Muscle of back (tissue), 11 donors: Measurements from ENCODE around the gene TLE2. TPM values are rescaled to one million over a fixed set of nuclear protein-coding genes. Genes with fewer than 3 reads are reported as not detected.
"Not testable (repeated sequence)": the region's sequence is repeated elsewhere in the genome, so short reads cannot be mapped to it uniquely, and the experiment has no call there.

ENCODE experiments used
- DNase-seq, 3 donors: peaks; one replicate each; pipeline versions ENCODE4 v3.0.0 to v3.0.0-alpha.2; 2013
- polyA plus RNA-seq, 10 donors: library from polyadenylated mRNA; unstranded; fragments of 120-200 nt; gene quantifications; one replicate each; pipeline ENCODE4 v1.2.1, GENCODE V29; 2013; ENCODE audit not compliant: insufficient read length in 10 of 10

TLE2 gene
- polyA plus RNA-seq, 10 donors, result 22.1 to 34.1 (median 26.1) TPM

GRCh38 chr19:3014135-3014534, 14.9 kb downstream of the TLE2 start:
- no peak for DNase-seq

GRCh38 chr19:3013263-3013725, 15.8 kb downstream of the TLE2 start:
- peak in 1 of 3 donors; percentile 40 for DNase-seq

GRCh38 chr19:3012621-3013262, 16.3 kb downstream of the TLE2 start:
- DNase-seq, result no peak

- not testable (repeated sequence) for DNase-seq
Observed at GRCh38 chr19:3012059-3012458, 17.0 kb downstream of the TLE2 start.

- no peak for DNase-seq
Observed at GRCh38 chr19:3010871-3011270, 18.2 kb downstream of the TLE2 start.

DNA sequence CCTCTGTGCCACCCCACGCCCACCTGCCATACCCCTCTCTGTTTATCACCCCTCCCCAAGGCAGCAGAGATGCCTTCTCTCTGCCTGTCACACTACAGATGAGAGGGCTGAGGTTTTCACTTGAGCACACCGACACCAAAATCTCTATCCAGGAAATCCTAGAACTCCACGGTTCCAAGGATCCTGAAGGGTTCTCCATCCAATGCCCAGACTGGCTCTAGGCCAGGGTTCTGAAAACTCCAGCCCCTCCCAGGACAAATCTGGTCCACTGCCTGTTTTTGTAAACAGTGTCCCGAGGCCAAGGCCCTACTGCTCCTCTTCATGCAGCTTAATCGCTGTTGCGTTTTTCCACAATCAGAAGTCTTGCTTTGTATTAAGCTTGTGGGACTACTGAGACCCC, 20.1 kb downstream of the TLE2 start:
- no peak for DNase-seq

DNA sequence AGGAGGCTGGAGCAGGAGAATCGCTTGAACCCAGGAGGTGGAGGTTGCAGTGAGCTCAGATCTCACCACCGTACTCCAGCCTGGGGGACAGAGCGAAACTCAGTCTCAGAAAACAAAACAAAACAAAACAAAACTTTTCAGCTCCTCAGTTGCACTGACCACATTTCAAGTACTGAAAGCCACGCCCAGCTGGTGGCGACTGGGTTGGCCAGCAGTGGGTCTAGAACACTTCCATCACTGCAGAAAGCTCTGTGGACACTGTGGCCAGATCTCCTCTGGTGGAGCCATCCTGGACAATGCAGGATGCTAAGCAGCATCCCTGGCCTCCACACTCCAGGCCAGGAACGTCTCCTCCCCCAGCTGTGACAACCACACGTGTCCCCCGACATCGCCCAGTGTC, 21.1 kb downstream of the TLE2 start:
- DNase-seq, result no peak

DNA sequence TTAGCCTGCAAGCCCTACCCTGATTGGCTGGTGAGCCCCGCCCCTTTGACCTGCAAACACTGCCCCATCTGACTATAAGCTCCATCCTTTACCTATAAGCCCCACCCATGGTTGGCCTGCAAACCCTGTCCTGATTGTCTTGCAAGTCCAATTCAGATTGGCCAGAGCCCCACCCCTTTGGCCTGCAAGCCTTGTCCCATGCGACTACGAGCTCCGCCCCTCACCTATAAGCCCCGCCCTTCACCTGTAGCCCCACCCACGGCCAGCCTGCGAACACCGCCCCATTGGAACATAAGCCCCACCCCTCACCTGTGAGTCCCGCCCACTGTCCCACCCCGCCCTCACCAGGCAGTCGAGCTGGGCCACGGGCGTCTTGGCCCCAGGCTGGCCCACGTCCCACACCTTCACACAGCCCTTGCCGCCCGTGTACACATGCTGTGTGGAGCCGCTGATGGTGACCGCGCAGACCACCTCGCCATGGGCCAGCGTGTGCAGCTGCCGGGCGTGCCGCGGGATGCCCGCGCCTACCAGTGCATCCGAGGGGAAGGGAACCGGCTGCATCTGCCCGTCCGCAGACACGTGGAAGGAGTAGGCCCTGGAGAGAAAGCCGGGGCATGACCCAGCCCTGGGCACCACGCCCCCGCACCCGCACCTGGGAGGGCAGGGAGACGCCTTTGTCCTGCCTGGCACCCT, 22.9 kb downstream of the TLE2 start:
- DNase-seq, result no peak

DNA sequence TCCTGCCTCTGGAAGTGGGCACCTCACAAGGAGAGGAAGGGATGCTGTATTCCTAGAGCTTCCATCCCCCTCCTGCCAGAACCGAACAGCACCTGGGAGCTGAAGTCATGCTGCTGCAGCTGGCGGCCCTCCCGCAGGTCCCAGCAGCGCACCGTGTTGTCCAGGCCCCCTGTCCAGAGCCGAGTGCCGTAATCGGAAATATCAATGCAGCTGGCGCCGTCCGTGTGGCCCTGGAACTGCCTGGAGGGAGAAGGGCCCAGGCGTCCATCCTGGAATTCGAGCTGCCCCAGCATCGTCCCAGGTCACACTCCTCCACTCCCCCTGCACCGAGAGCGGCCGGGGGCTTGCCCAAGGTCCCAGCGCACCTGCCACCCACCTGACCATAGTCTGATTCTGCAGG, 23.7 kb downstream of the TLE2 start:
- DNase-seq, result no peak

DNA sequence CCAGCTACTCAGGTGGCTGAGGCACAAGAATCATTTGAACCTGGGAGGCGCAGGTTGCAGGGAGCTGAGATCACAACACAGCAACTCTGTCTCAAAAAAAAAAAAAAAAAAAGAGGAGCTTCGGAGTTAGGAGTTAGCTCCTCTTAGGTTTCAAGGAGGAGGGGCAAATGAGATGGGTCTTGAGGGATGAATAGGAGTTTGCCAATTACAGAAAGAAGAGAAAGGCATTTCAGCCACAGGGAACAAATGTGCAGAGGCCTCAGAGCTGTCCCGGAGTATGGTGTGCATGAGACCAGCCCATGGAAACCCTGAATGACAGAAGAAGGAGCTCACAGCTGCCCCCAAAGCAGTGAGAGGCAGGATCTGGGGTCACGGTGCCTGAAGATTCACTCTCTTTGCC, 24.6 kb downstream of the TLE2 start:
- DNase-seq, result no peak

- no peak for DNase-seq
Observed at GRCh38 chr19:3003046-3003445, 26.0 kb downstream of the TLE2 start.

DNA sequence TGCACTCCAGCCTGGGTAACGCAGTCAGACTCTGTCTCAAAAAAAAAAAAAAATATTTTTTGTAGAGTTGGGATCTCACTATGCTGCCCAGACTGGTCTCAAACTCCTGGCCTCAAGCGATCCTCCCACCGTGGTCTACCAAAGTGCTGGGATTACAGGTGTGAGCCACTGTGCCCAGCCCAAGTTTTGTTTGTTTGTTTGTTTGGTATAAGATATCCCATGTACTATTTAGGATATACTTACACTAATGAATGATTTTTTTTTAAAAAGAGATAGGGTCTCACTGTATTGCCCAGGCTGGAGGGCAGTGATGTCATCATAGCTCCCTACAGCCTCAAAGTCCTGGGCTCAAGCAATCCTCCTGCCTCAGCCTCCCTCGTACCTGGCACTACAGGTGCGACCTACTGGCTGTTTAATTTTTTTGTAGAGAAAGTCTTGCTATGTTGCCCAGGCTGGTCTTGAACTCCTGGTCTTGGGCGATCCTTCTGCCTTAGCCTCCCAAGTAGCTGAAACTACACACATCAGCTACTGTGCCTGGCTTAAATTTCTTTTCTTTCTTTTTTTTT, 27.8 kb downstream of the TLE2 start:
- DNase-seq, result no peak

DNA sequence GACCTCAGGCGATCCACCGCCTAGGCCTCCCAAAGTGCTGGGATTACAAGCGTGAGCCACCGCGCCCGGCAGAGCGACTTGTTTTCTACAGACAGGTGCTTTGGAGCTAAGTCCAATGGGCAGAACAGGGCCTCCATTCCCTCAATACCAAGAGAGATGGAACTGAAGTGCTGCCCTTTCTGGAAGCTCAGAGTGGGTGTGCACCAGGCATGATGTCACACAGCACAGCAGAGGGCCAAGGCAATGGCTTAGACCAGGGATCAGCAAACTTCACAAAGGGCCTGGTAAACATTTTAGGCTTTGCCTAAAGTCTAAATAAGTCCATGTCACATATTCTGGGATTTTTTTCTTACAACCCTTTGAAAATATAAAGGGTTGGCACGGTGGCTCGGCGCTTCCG, 30.4 kb downstream of the TLE2 start:
- no peak for DNase-seq

DNA sequence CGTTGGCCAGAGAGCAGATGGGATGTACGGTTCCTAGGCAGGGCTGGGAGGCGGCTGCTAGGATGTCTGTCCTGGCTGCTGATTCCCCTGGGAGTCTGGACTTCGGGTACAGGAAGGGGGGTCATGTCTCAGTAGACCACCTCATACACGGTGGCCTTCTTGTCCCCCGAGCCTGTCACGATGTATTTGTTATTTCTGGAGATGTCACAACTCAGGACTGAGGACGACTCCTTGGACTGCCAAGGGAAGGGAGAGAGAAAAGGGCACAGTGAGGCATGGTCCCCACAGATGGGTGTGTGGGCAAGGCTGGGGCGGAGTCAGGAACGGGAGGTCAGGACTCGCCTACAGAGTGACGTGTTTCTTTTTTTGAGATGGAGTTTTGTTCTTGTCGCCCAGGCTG, 31.4 kb downstream of the TLE2 start:
- DNase-seq, result no peak

GRCh38 chr19:2994588-2995131, 34.4 kb downstream of the TLE2 start:
- DNase-seq, result no peak

GRCh38 chr19:2993579-2993978, 35.5 kb downstream of the TLE2 start:
- no peak for DNase-seq

DNA sequence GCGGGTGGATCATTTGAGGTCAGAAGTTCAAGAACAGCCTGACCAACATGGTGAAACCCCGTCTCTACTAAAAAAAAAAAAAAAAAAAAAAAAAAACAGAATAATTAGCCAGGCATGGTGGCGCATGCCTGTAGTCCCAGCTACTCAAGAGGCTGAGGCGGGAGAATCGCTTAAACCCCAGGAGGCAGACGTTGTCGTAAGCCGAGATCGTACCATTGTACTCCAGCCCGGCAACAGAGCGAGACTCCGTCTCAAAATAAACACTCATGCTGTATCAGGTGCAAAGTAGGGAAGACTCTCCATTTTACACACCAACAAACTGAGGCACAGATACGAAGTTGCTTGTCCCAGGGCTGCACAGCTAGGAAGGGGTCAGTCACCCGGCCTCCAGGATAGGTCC, 36.1 kb downstream of the TLE2 start:
- no peak for DNase-seq

DNA sequence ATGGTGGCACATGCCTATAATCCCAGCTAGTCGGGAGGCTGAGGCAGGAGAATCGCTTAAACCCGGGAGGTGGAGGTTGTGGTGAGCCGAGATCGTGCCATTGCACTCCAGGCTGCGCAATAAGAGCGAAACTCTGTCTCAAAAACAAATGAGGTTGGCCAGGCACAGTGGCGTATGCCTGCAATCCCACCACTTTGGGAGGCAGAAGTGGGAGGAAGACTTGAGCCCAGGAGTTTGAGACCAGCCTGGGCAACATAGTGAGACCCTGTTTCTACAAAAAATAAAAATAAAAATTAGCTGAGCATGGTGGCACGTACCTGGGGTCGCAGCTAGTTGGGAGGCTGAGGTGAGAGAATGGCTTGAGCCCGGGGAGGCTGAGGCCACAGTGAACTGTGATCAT, 36.7 kb downstream of the TLE2 start:
- DNase-seq, result not testable (repeated sequence)

DNA sequence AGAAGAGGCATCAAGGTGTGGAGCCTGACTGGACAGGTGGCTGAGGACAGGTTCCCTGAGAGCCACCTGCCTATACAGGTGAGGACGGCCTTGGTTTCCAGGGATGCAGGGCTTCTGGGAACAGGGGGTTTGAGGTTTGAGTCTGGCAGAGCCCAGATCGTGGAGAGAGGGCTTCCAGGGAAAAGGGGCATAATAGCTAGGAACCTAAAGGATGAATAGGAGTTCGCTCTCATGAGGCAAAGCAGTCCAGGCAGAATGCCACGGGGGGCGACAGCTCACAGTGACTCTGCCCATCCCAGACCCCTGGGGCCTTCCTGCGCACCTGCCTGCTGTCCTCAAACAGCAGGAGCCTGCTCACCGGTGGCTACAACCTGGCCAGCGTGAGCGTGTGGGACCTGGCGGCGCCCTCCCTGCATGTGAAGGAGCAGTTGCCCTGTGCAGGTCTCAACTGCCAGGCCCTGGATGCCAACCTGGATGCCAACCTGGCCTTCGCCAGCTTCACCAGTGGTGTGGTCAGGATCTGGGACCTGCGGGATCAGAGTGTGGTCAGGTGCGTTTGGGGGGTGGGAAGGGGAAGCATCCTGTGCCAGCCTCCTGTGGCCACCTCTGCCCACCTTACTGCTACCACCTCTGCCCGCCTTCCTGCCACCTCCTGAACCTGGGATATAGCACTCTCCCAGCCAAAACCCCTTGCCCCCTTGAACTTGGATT, 39.7 kb downstream of the TLE2 start:
- no peak for DNase-seq

DNA sequence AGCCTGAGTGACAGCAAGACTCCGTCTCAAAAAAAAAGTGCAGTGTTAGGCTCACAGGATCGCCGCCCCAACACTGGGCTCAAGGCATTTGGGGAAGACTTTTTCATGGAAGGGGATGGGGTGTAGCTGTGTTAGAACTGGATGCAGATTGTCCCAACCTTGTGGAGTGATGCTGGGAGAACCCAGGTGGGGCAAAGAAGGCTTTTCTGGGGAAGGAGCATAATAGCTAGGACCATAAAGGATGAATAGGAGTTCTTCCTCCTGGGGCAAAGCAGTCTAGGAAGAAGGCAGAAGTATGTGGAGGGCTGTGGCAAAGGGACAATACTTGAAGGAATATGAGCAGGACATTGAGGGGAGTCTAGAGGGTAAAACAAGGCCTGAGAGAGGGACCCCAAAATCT, 40.5 kb downstream of the TLE2 start:
- DNase-seq, result no peak

DNA sequence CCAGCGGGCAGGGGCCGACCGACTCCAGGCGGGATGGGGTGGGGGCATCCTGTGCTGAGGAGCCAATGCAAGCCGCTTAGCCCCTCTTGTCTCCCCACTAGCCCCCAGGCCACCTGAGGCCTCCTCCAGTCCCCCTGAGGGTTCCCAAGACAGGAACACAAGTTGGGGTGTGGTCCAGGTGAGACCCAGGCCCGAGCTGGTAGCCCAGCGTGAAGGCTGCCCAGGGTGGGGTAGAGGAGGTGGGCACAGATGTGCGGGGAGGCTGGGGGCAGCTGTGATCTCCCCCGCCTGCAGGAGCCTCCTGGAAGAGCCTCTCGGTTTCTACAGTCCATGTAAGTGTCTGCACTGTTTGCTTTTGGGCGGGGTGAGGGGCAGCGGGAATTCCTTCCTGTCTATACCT, 41.3 kb downstream of the TLE2 start:
- DNase-seq, result no peak

- peak in 1 of 3 donors; percentile 44 for DNase-seq
Observed at GRCh38 chr19:2986951-2987524, 42.0 kb downstream of the TLE2 start.
